Fibroblast of pulmonary artery (primary cell): Measurements from ENCODE around the gene ALOX5AP.
A peak's percentile ranks its signal among the peaks of the same experiment; 100 is the strongest.

Experiments used
- DNase-seq: peaks from one replicate; pipeline ENCODE4 v3.0.0-alpha.2; 2010; ENCODE audit warnings: low read depth
- H3K4me3 ChIP-seq: replicated peaks from 2 replicates; pipeline ENCODE4 v1.5.1; 2011; ENCODE audit warnings: low read depth, mild to moderate bottlenecking, control low read depth, low read length, moderate library complexity
- CTCF ChIP-seq: IDR thresholded peaks from 2 replicates; pipeline ENCODE4 v1.5.1; 2011; ENCODE audit warnings: mild to moderate bottlenecking, control low read depth, low read length, inconsistent platforms; ENCODE audit errors: missing control alignments

The ALOX5AP gene

GRCh38 chr13:30803749-30804148, 68.4 kb downstream of the ALOX5AP start:
- DNase-seq, result no peak
- no peak for TF ChIP-seq CTCF
- no peak overlapping the region for H3K4me3 ChIP-seq

- H3K4me3 ChIP-seq, result no peak overlapping the region
- no peak for TF ChIP-seq CTCF
- no peak for DNase-seq
Measured at GRCh38 chr13:30804474-30804873, 69.1 kb downstream of the ALOX5AP start.

GRCh38 chr13:30805132-30805537, 69.8 kb downstream of the ALOX5AP start:
- TF ChIP-seq CTCF, result no peak
- H3K4me3 ChIP-seq, result no peak overlapping the region
- no peak for DNase-seq

GRCh38 chr13:30805603-30806011, 70.3 kb downstream of the ALOX5AP start:
- peak; percentile 64 for DNase-seq
- no peak overlapping the region for H3K4me3 ChIP-seq
- no peak for TF ChIP-seq CTCF

GRCh38 chr13:30806784-30807183, 71.4 kb downstream of the ALOX5AP start:
- peak; percentile 82 for DNase-seq

GRCh38 chr13:30807392-30807791, 72.0 kb downstream of the ALOX5AP start:
- DNase-seq, result no peak
- TF ChIP-seq CTCF, result no peak
- H3K4me3 ChIP-seq, result no peak overlapping the region

More at GRCh38 chr13:30806784-30807183, 71.4 kb downstream of the ALOX5AP start:
- no peak for TF ChIP-seq CTCF
- no peak overlapping the region for H3K4me3 ChIP-seq

GRCh38 chr13:30808600-30808999, 73.3 kb downstream of the ALOX5AP start:
- DNase-seq, result no peak
- no peak for TF ChIP-seq CTCF
- H3K4me3 ChIP-seq, result no peak overlapping the region
